Measurements from ENCODE around the gene ZNF217. TPM values are rescaled to one million over a fixed set of nuclear protein-coding genes. Genes with fewer than 3 reads are reported as not detected.

ZNF217 gene
- total and polyA plus RNA-seq, 7 donors, result 1.7 to 8.1 (median 4.3) TPM

- Histone ChIP-seq H3K27me3 (ENCODE audit: insufficient read depth in 3 of 3, low read length in 2 of 3) (no peaks in the 10 kb centered on the region), H3K9me3 (no peaks in the 10 kb centered on the region), H3K27ac (no peak overlapping the region), H3K4me1 (peaks cover 28% of the 10 kb centered on the region), H3K36me3 (ENCODE audit: insufficient read depth in 1 of 2, low read depth in 1 of 2) (peaks cover 0 to 55% of the 10 kb centered on the region in 2 donors), H3K4me3 (no peak overlapping the region)
- WGBS, 3 donors, result 90 to 96% (median 91%) methylated on average over 12 of the region's 12 CpGs
- ATAC-seq (no peak), DNase-seq (no peak)
- no peak for TF ChIP-seq CTCF (IDR thresholded peaks at IDR 0.05)
- intact Hi-C loops (cut with DNase I), result loop anchor here in 1 of 2 donors (5.0 kb wide), 1 partner anchor 626 kb away; no protein-coding TSS in a partner anchor
Measured at GRCh38 chr20:53576195-53576580, 17.5 kb downstream of the ZNF217 start.

GRCh38 chr20:53575481-53576194, 18.0 kb downstream of the ZNF217 start:
- ATAC-seq (no peak), DNase-seq (no peak)
- no peak for TF ChIP-seq CTCF (IDR thresholded peaks at IDR 0.05)
- 87 to 90% (median 88%) methylated on average over 23 of the region's 23 CpGs for whole genome bisulfite sequencing, 3 donors
- H3K27me3 ChIP-seq (ENCODE audit: insufficient read depth in 3 of 3, low read length in 2 of 3), result no peaks in the 10 kb centered on the region
- H3K4me1 ChIP-seq, result peaks cover 22% of the 10 kb centered on the region
- H3K27ac ChIP-seq, result no peak overlapping the region
- H3K9me3 ChIP-seq, result no peaks in the 10 kb centered on the region
- H3K4me3 ChIP-seq, result no peak overlapping the region
- intact Hi-C loops (cut with DNase I), result loop anchor here in 1 of 2 donors (5.0 kb wide), 1 partner anchor 627 kb away; no protein-coding TSS in a partner anchor
- H3K36me3 ChIP-seq (ENCODE audit: insufficient read depth in 1 of 2, low read depth in 1 of 2), result peaks cover 0 to 61% of the 10 kb centered on the region in 2 donors

GRCh38 chr20:53574819-53575218, 18.8 kb downstream of the ZNF217 start:
- intact Hi-C loops (cut with DNase I), result loop anchor here (5.0 kb wide), 2 partner anchors 367 to 627 kb away; no protein-coding TSS in a partner anchor
- ATAC-seq, result no peak
- Histone ChIP-seq H3K9me3 (no peaks in the 10 kb centered on the region), H3K4me1 (peaks cover 14% of the 10 kb centered on the region), H3K4me3 (no peak overlapping the region), H3K27ac (no peak overlapping the region), H3K36me3 (ENCODE audit: insufficient read depth in 1 of 2, low read depth in 1 of 2) (peaks cover 0 to 66% of the 10 kb centered on the region in 2 donors), H3K27me3 (ENCODE audit: insufficient read depth in 3 of 3, low read length in 2 of 3) (no peaks in the 10 kb centered on the region)
- no peak for DNase-seq
- TF ChIP-seq CTCF (IDR thresholded peaks at IDR 0.05), result no peak
- WGBS, 3 donors, result 92 to 97% (median 95%) methylated on average over 6 of the region's 6 CpGs

GRCh38 chr20:53574259-53574789, 19.3 kb downstream of the ZNF217 start:
- intact Hi-C loops (cut with DNase I), result loop anchor here in 1 of 2 donors (5.0 kb wide), 1 partner anchor 368 kb away; no protein-coding TSS in a partner anchor
- no peaks in the 10 kb centered on the region for H3K27me3 ChIP-seq (ENCODE audit: insufficient read depth in 3 of 3, low read length in 2 of 3)
- ATAC-seq, result no peak
- TF ChIP-seq CTCF (IDR thresholded peaks at IDR 0.05), result no peak
- WGBS, 3 donors, result 94 to 95% (median 95%) methylated on average over 14 of the region's 14 CpGs
- H3K9me3 ChIP-seq, result no peaks in the 10 kb centered on the region
- H3K27ac ChIP-seq, result no peak overlapping the region
- H3K4me3 ChIP-seq, result no peak overlapping the region
- peaks cover 0 to 71% of the 10 kb centered on the region in 2 donors for H3K36me3 ChIP-seq (ENCODE audit: insufficient read depth in 1 of 2, low read depth in 1 of 2)
- DNase-seq, result no peak
- peaks cover 11% of the 10 kb centered on the region for H3K4me1 ChIP-seq

All from psoas muscle (tissue), 8 donors.